ENCODE data around the gene GRIK5.

GRCh38 chr19:41981724-41982123 is 88.3 kb downstream of the GRIK5 start:
- TF ChIP-seq CTCF (IDR thresholded peaks at IDR 0.05; ENCODE audit: low read depth, low read length, missing input control) (no peak), YY1 (IDR thresholded peaks at IDR 0.05) (no peak), SP1 (IDR thresholded peaks at IDR 0.05) (no peak), JUND (IDR thresholded peaks at IDR 0.05) (no peak), REST (IDR thresholded peaks at IDR 0.05) (no peak)
- TF ChIP-seq, protein P1, sequence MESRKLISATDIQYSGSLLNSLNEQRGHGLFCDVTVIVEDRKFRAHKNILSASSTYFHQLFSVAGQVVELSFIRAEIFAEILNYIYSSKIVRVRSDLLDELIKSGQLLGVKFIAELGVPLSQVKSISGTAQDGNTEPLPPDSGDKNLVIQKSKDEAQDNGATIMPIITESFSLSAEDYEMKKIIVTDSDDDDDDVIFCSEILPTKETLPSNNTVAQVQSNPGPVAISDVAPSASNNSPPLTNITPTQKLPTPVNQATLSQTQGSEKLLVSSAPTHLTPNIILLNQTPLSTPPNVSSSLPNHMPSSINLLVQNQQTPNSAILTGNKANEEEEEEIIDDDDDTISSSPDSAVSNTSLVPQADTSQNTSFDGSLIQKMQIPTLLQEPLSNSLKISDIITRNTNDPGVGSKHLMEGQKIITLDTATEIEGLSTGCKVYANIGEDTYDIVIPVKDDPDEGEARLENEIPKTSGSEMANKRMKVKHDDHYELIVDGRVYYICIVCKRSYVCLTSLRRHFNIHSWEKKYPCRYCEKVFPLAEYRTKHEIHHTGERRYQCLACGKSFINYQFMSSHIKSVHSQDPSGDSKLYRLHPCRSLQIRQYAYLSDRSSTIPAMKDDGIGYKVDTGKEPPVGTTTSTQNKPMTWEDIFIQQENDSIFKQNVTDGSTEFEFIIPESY (IDR thresholded peaks at IDR 0.05) = no peak

All from liver (tissue), 3 donors.